GM15510 (cell line): ENCODE measurements around the gene SIGLEC15.

Experiments used
- POLR2A ChIP-seq: IDR thresholded peaks from 3 replicates; pipeline ENCODE4 v1.6.1; 2011; ENCODE audit warnings: borderline replicate concordance; ENCODE audit not compliant: insufficient read length; ENCODE audit errors: extremely low read depth

SIGLEC15 gene

DNA sequence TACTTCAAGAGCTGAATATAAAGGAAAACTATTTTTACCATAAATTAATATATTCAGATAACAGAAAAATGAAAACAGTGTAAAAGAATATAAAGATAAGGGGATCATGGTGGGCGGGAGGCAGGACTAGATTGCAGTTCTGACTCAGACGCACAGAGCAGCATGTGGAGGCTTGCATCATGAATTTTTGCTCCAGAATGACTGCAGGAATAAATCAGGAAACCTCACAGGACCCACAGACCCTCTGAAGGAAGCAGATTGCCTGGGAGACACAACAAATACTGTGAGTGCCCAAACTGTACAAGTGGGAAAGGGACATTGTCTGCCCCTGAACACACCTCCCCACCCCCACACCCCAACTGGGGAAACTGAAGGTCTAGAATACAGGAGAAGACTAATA, 19.2 kb upstream of the SIGLEC15 start:
- TF ChIP-seq POLR2A, result no peak

- TF ChIP-seq POLR2A, result no peak
Measured at GRCh38 chr18:45817543-45817942, 7.9 kb upstream of the SIGLEC15 start.

- TF ChIP-seq POLR2A, result no peak
Measured at GRCh38 chr18:45820106-45820745, 5.2 kb upstream of the SIGLEC15 start.

DNA sequence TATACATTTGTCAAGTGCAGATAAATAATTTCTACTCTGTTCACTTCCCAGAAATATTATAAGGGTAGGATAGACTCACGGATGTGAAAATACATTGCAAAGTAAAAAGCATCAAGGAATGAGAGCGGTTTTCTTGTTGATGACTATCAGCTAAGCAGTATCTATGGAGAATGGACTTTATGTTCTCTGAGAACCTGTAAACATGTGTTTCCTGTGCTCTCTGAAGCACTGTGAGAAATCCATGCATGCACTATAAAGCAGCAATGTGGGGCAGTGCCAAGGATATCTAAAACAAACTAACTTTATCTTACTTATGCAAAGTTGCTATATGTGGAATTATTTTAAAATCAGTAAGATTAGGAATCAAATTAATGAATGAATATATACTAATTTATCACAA, 4.4 kb upstream of the SIGLEC15 start:
- TF ChIP-seq POLR2A, result no peak

- TF ChIP-seq POLR2A, result no peak
Measured at GRCh38 chr18:45821711-45822110, 3.8 kb upstream of the SIGLEC15 start.

- no peak for TF ChIP-seq POLR2A
Measured at GRCh38 chr18:45826084-45826483, 609 bp downstream of the SIGLEC15 start.

GRCh38 chr18:45828917-45829811, 3.7 kb downstream of the SIGLEC15 start:
- TF ChIP-seq POLR2A, result no peak

GRCh38 chr18:45829855-45830254, 4.4 kb downstream of the SIGLEC15 start:
- no peak for TF ChIP-seq POLR2A

DNA sequence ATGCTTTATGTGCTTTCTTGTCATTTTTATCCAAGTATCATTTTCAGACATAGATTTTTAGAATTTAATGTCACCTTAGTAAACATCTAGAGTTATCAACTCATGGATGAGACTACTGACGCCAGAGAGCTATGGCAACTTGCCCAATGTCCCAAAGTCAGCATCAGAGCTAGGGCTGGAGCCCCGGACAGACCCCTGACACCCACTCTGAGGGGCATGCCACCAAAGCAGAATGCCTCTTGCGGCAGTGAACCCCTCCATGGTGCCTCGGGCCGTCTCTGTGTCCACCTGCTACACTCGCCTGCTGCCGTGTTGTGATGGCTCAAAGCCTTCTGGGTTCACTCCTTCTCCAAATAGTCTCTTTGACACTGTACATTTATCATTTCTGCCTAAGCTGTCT, 5.4 kb downstream of the SIGLEC15 start:
- no peak for TF ChIP-seq POLR2A

DNA sequence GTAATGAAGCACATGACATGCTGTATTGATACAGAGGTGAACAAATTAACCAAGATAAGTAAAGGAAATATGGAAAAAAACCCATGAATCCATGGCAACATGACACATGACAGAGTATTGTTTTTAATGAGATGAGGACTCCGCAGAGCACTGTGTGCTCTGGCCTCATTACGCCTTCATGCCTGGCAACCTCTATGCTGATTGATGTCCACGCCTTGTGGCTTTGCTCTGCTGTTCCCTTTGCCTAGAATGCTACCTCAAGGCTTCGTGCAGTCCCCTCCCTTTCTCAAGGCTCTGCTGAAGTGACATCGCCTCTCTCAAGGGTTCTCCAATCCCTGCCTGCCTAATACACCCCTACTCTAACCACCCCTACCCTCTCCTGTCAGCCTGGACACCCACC, 8.4 kb downstream of the SIGLEC15 start:
- TF ChIP-seq POLR2A, result no peak

- TF ChIP-seq POLR2A, result no peak
Measured at GRCh38 chr18:45834306-45834705, 8.8 kb downstream of the SIGLEC15 start.

GRCh38 chr18:45835057-45835636, 9.7 kb downstream of the SIGLEC15 start:
- no peak for TF ChIP-seq POLR2A

DNA sequence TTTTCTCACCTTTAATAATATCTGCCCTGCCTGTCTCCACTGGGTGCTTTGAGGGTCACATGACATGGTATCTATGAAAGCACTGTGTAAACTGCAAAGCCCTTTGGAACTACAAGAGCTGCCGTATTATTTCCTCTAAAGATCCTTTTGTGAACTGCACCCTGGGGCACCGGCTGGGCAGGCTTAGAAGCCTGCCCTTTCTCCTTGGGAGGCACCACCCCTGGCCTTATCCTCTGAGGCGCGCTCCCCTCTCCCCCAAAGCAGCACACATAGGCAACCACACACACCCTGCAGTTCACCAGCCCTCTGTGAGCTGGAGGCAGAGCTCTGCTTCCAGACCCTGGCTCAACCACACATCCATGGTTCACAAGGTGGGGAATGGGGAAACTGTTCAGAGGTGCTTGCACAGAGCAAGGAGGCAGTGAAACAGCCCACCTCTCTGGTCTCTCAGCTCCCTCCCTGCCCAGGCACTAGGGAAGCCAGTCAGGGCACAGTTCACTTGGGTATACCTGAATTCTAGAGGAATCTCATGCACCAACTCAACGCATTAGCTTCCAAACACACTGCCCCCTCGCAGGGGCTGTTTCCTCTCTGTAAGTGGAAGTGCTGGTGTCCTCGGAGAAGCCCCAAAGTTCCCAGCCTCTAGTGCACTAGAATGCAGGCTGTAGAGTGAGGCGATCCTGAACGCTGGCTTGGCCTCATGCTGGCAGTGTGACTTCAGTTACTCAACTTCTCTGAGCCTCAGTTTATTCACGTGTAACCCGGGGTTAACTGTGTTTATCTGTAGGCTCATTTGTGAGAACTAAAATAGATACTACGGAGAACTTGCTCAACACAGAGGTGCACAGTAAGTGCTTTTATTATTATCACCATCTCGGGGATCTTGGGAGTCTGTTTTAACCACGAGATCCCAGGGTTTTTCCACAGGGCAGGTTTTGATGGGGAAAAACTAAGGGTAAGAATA, 11.0 kb downstream of the SIGLEC15 start:
- no peak for TF ChIP-seq POLR2A

- no peak for TF ChIP-seq POLR2A
Measured at GRCh38 chr18:45837283-45838070, 12.0 kb downstream of the SIGLEC15 start.
